SK-N-MC (cell line): Measurements from ENCODE around the gene TBC1D2B.

Experiments
- EZH2 ChIP-seq: fragments of 200-600 bp; sonication (generic); IDR thresholded peaks from one replicate; pipeline ENCODE4 v1.6.1; 2017; ENCODE audit warnings: antibody characterized with exemption
- FOXP2 ChIP-seq: optimal IDR thresholded peaks from 2 replicates; pipeline ENCODE3; 2011; ENCODE audit warnings: mild to moderate bottlenecking, moderate library complexity; ENCODE audit not compliant: insufficient read depth; ENCODE audit errors: extremely low read length, control extremely low read depth

- no peak for TF ChIP-seq EZH2
- no peak for TF ChIP-seq FOXP2
These were observed 8.4 kb upstream of the TBC1D2B start for GRCh38 chr15:78085928-78086327.
